ENCODE data around the gene NELFCD.
"Not testable (repeated sequence)": the region's sequence is repeated elsewhere in the genome, so short reads cannot be mapped to it uniquely, and the experiment has no call there.

NELFCD gene

GRCh38 chr20:59028812-59029211 is 47.8 kb downstream of the NELFCD start:
- DNase-seq: no peak

- DNase-seq: peak; percentile 56
These were observed 50.0 kb downstream of the NELFCD start for GRCh38 chr20:59030911-59031563.

GRCh38 chr20:59031564-59032022 is 50.5 kb downstream of the NELFCD start:
- DNase-seq: peak; percentile 22

GRCh38 chr20:59032023-59032712 is 51.1 kb downstream of the NELFCD start, which contains the start of gene ATP5F1E:
Gene ATP5F1E, minus strand, starts transcription at chr20:59032335. Its CDS starts 84 bp downstream, at chr20:59032251.
- peak; percentile 96 for DNase-seq

- DNase-seq: no peak
These were observed 51.6 kb downstream of the NELFCD start for GRCh38 chr20:59032713-59033059.

- DNase-seq: no peak
These were observed 52.0 kb downstream of the NELFCD start for GRCh38 chr20:59033093-59033492.

GRCh38 chr20:59033616-59034165 is 52.6 kb downstream of the NELFCD start:
- DNase-seq: no peak

GRCh38 chr20:59035381-59035780 is 54.3 kb downstream of the NELFCD start:
- DNase-seq: no peak

- DNase-seq: no peak
These were observed 56.3 kb downstream of the NELFCD start for GRCh38 chr20:59037386-59037785.

- DNase-seq: no peak
These were observed 58.2 kb downstream of the NELFCD start for GRCh38 chr20:59039233-59039632.

GRCh38 chr20:59040667-59041066 is 59.6 kb downstream of the NELFCD start:
- DNase-seq: no peak

GRCh38 chr20:59041487-59041886 is 60.4 kb downstream of the NELFCD start:
- not testable (repeated sequence) for DNase-seq

- peak; percentile 36 for DNase-seq
These were observed 61.2 kb downstream of the NELFCD start, which contains the start of gene PRELID3B for GRCh38 chr20:59042151-59042795. Gene PRELID3B, minus strand, starts transcription at chr20:59042786. Its CDS starts 56 bp downstream, at chr20:59042730.

- peak; percentile 97 for DNase-seq
These were observed 62.0 kb downstream of the NELFCD start for GRCh38 chr20:59042796-59043631.

GRCh38 chr20:59043698-59044097 is 62.6 kb downstream of the NELFCD start:
- DNase-seq: no peak

GRCh38 chr20:59044295-59044694 is 63.2 kb downstream of the NELFCD start:
- DNase-seq: no peak
